Neutrophil (primary cell): ENCODE results near the gene SLC35F6.

Source experiments
- H3K27ac ChIP-seq: fragments of 200-600 bp; sonication (generic); 2 replicates; pipeline ENCODE4 v1.5.1; 2016; ENCODE audit warnings: mild to moderate bottlenecking, moderate library complexity
- H3K27me3 ChIP-seq: fragments of 200-600 bp; sonication (generic); 2 replicates; pipeline ENCODE4 v1.6.0; 2016; ENCODE audit warnings: mild to moderate bottlenecking
- H3K36me3 ChIP-seq: fragments of 200-600 bp; sonication (generic); 2 replicates; pipeline ENCODE4 v1.5.1; 2017
- H3K4me1 ChIP-seq, 2 experiments: fragments of 200-600 bp in 1 of 2; sonication (generic) in 1 of 2; 1 replicate in 1 of 2; 2 replicates in 1 of 2; pipeline versions ENCODE4 v1.5.1 to v1.6.1; 2013 to 2016; ENCODE audit warnings: low read depth in 1 of 2, low read length in 1 of 2, mild to moderate bottlenecking in 1 of 2, moderate library complexity in 1 of 2; ENCODE audit not compliant: control insufficient read depth in 1 of 2, insufficient read depth in 1 of 2
- H3K4me3 ChIP-seq, 2 experiments: fragments of 200-600 bp in 1 of 2; sonication (generic) in 1 of 2; 1 replicate in 1 of 2; 2 replicates in 1 of 2; pipeline ENCODE4 v1.5.1; 2013 to 2016; ENCODE audit warnings: low read depth in 1 of 2, low read length in 1 of 2, mild to moderate bottlenecking in 1 of 2, moderate library complexity in 1 of 2
- H3K9me3 ChIP-seq: fragments of 200-600 bp; sonication (generic); 2 replicates; pipeline ENCODE4 v1.5.1; 2016
- CTCF ChIP-seq: fragments of 200-600 bp; sonication (generic); IDR thresholded peaks from 2 replicates; pipeline ENCODE4 v1.5.1; 2016; ENCODE audit warnings: antibody characterized with exemption

SLC35F6 gene

DNA sequence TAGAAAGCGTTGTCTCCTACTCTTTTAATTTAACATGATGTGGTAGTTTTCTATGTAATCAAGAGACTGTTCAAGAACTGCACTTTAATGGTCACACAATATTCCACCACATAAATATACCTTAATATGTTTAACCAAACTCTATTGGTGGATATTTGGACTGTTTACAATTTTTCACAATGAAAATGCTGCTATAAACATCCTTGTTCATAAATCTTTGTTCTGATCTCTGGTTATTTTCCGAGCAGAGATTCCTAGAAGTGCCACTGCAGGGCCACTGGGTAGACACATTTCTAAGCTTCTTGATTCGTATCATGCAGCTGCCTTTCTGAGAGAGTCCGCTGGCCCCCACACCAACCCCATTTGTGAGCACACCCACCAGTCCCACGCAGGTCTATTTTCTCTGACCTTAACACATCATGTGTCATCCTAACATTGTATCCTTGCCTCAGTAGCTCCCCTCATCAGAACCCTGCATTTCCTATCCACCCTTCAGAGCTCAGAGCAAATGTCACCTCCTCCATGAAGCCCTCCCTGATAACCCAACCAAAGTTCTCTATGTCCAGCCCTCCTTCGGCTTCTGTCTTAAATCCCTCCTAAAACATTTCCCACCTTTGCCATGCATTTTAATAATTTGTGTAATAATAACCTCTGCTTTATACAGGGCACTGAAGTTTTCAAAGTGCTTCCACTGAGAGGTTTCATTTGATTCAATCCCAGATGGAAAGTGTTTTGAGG is 45.0 kb upstream of the SLC35F6 start:
- Histone ChIP-seq H3K27ac (no peak overlapping the region), H3K36me3 (no peaks in the 10 kb centered on the region), H3K4me3 (no peak overlapping the region), H3K27me3 (no peaks in the 10 kb centered on the region), H3K9me3 (no peaks in the 10 kb centered on the region), H3K4me1 (no peaks in the 10 kb centered on the region)
- TF ChIP-seq CTCF = no peak

DNA sequence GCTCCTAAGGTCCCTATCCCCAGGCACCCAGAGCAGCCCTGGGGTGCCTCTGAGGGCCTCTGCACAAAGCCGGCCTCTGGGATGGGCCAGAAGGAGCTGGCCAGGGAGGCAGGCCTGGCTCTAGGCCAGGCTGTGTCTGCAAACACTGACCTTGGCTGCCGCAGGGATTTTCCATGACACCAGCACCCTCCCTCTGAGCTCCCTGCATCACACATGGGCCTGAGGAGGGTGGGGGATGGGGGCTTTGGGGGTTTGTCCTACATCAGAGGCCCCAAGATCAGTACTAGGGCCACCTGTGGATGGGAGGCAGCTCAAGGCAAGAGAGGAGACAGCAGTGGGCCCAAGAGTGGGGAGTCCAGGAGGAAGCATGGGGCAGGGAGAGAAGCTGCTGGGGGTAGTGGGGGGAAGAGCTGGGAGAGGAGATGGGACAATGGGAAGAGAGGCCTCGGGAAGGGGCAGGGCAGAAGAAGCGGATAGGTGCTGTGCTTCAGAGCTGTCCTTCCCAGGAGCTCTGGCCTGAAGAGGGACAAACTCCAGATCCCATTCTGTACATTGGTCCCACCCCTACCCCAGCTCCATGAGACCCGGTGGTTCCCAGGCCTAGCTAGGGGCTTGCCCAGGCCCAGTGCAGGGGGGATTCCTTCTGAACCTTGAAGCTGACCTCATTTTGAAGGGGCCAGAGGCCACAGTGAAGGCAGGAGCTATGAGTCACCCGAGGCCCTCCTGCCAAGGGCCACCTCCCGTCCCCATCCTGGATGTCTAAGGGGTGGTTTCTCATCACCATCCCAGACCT is 43.6 kb upstream of the SLC35F6 start:
- Histone ChIP-seq H3K4me1 (no peaks in the 10 kb centered on the region), H3K27ac (no peak overlapping the region), H3K27me3 (no peaks in the 10 kb centered on the region)

GRCh38 chr2:26721115-26722032 is 42.7 kb upstream of the SLC35F6 start:
- Histone ChIP-seq H3K9me3 (no peaks in the 10 kb centered on the region), H3K4me3 (no peak overlapping the region), H3K4me1 (no peaks in the 10 kb centered on the region), H3K27ac (no peak overlapping the region), H3K27me3 (no peaks in the 10 kb centered on the region), H3K36me3 (no peaks in the 10 kb centered on the region)
- TF ChIP-seq CTCF = no peak

More for the DNA sequence above, 43.6 kb upstream of the SLC35F6 start:
- no peaks in the 10 kb centered on the region for H3K36me3 ChIP-seq
- H3K9me3 ChIP-seq = no peaks in the 10 kb centered on the region
- H3K4me3 ChIP-seq = no peak overlapping the region
- no peak for TF ChIP-seq CTCF

DNA sequence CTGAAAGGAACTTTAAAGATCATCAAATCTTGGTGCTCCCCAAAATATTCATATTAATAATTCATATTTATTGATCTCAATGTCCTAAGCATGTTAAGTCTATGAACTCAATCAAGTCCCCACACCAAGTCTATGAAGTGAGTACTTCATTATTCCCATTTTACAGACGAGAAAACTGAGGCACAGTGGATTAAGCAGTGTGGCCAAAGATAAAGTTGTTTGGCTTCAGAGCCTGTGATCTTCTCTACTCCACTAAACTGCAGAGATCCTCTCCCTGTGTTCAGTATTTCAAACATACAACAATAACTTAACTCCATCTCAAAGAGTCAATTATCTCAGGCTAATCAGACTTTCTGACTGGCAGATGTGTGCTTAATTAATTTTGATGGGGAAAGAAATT is 41.8 kb upstream of the SLC35F6 start:
- Histone ChIP-seq H3K4me1 (no peaks in the 10 kb centered on the region), H3K27me3 (peaks cover 5% of the 10 kb centered on the region), H3K4me3 (no peak overlapping the region), H3K27ac (no peak overlapping the region), H3K9me3 (no peaks in the 10 kb centered on the region), H3K36me3 (no peaks in the 10 kb centered on the region)
- no peak for TF ChIP-seq CTCF

DNA sequence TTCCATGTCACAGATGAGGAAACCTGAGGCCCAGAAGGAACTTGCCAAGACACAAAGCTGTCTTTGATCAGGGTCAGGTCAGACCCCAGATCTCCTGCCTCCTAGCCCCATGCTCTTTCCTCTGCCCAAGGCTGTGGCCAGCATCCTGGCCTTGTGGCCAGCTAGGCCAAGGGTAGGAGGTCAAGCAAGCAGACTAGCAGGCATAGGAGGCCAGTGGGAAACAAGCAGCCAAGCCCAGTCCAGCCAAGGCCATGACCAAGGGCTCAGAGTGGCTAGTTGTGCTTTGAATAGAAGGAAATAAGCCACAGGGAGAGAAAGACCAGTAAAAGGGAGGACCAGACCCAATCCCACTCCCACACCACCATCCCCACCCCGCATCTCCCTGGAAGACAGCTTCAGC is 41.2 kb upstream of the SLC35F6 start:
- Histone ChIP-seq H3K27ac (no peak overlapping the region), H3K27me3 (peaks cover 11% of the 10 kb centered on the region), H3K36me3 (no peaks in the 10 kb centered on the region), H3K4me1 (no peaks in the 10 kb centered on the region), H3K9me3 (no peaks in the 10 kb centered on the region), H3K4me3 (no peak overlapping the region)
- no peak for TF ChIP-seq CTCF
